ENCODE data around the gene USP37.

- TF ChIP-seq, protein P1, sequence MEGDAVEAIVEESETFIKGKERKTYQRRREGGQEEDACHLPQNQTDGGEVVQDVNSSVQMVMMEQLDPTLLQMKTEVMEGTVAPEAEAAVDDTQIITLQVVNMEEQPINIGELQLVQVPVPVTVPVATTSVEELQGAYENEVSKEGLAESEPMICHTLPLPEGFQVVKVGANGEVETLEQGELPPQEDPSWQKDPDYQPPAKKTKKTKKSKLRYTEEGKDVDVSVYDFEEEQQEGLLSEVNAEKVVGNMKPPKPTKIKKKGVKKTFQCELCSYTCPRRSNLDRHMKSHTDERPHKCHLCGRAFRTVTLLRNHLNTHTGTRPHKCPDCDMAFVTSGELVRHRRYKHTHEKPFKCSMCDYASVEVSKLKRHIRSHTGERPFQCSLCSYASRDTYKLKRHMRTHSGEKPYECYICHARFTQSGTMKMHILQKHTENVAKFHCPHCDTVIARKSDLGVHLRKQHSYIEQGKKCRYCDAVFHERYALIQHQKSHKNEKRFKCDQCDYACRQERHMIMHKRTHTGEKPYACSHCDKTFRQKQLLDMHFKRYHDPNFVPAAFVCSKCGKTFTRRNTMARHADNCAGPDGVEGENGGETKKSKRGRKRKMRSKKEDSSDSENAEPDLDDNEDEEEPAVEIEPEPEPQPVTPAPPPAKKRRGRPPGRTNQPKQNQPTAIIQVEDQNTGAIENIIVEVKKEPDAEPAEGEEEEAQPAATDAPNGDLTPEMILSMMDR (IDR thresholded peaks at IDR 0.05; ENCODE audit: insufficient read depth, low read length, poor library complexity, severe bottlenecking), result no peak
- no peak for TF ChIP-seq EZH2phosphoT487 (conservative IDR thresholded peaks at IDR 0.05; ENCODE audit: low read length)
Observed at GRCh38 chr2:218529990-218530389, 38.2 kb downstream of the USP37 start.
